ENCODE measurements around the gene TMEM143. TPM values are rescaled to one million over a fixed set of nuclear protein-coding genes. Genes with fewer than 3 reads are reported as not detected.

TMEM143 gene
- total and polyA plus RNA-seq, 10 of the 15 experiments (the other 5 are each of a cell fraction or from before 2014, with no cell fraction given): 1.5 to 19.5 (median 10.1) TPM

DNA sequence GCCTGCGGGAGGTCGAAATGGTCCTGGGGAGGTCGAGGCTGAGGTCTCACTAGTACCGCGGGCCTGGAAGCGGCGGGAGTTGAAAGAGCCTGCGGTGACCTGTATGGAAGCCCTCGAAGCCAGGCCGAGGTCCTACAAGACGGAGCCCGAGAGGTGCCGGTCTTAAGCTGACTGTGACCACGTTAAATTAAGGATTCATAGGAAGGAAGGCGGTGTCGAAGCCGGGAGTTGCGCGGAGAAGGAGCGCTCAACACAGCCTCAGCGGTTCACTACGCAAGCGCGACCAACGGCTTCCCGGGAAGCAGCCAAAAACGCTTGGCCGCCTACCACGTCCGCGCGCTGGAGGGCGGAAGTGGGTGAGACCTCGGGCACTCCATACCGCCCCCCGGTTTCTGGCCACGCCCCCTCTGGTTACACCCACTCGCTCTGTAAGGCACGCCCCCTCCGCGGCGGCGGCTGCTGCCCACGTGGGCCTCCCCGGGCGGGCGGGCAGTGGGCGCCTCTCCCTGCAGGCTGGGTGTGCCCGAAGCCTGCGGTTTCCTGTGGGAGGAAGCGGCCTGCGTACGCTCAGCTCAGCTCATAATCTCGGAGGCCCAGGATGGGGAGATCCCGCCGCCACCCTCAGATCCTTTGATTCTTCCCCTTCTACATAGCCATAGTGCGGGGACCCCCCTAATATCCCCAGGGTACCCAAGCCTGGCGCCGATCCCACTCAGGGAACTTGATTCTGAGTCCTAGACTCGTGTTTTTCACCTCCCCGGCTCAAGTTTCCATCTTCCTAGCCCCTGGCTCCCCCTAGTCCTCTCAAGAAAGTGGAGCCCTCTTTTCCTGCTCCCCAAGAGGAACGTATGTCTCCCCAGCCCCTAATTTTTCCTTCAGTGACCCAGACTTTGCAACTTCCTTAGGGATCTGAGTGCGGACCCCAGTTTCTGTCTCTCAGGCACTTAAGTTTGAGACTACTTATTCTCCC is 41.8 kb downstream of the TMEM143 start (continued):
- peak; percentile 29; the same call in 1 of the 2 replicates for TF ChIP-seq HCFC1 (IDR thresholded peaks at IDR 0.05; ENCODE audit: low read length)
- peak; percentile 49; the same call in 1 of the 2 replicates for TF ChIP-seq MTA2 (IDR thresholded peaks at IDR 0.05; ENCODE audit: low read depth)
- TF ChIP-seq NKRF (conservative IDR thresholded peaks at IDR 0.05): peak; percentile 44
- TF ChIP-seq SIX5 (IDR thresholded peaks at IDR 0.05; ENCODE audit: low read depth, low read length, severe bottlenecking): no peak
- TF ChIP-seq, protein P1, sequence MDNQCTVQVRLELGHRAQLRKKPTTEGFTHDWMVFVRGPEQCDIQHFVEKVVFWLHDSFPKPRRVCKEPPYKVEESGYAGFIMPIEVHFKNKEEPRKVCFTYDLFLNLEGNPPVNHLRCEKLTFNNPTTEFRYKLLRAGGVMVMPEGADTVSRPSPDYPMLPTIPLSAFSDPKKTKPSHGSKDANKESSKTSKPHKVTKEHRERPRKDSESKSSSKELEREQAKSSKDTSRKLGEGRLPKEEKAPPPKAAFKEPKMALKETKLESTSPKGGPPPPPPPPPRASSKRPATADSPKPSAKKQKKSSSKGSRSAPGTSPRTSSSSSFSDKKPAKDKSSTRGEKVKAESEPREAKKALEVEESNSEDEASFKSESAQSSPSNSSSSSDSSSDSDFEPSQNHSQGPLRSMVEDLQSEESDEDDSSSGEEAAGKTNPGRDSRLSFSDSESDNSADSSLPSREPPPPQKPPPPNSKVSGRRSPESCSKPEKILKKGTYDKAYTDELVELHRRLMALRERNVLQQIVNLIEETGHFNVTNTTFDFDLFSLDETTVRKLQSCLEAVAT (IDR thresholded peaks at IDR 0.05): peak; percentile 27; the same call in 1 of the 2 replicates
- TF ChIP-seq, protein P2, sequence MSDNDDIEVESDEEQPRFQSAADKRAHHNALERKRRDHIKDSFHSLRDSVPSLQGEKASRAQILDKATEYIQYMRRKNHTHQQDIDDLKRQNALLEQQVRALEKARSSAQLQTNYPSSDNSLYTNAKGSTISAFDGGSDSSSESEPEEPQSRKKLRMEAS (IDR thresholded peaks at IDR 0.05; ENCODE audit: low read depth, low read length): peak; percentile 86
- TF ChIP-seq DPF2 (IDR thresholded peaks at IDR 0.05): peak; percentile 85; the same call in 1 of the 2 replicates
- no peak for TF ChIP-seq CBX5 (IDR thresholded peaks at IDR 0.05; ENCODE audit: low read depth)
- no peak for TF ChIP-seq ZNF24 (IDR thresholded peaks at IDR 0.05)
- peak; percentile 86 for TF ChIP-seq POLR2A (IDR thresholded peaks at IDR 0.05; ENCODE audit: low read depth, low read length)
- peak; percentile 55 for TF ChIP-seq NBN (IDR thresholded peaks at IDR 0.05)
- peak; percentile 79 to 92 for TF ChIP-seq BHLHE40 (IDR thresholded peaks at IDR 0.05; ENCODE audit: borderline replicate concordance in 1 of 2, low read depth in 2 of 2, low read length in 1 of 2)
- peak; percentile 52; the same call in 1 of the 2 replicates for TF ChIP-seq NR2F1 (conservative IDR thresholded peaks at IDR 0.05)
- peak; percentile 97 for TF ChIP-seq IKZF1 (conservative IDR thresholded peaks at IDR 0.05)
- TF ChIP-seq CREM (IDR thresholded peaks at IDR 0.05; ENCODE audit: low read depth): peak; percentile 16; the same call in 1 of the 2 replicates

All from GM12878 (cell line).